Nephron (organoid): ENCODE results near the gene OSBPL9.

Source experiments
- H3K27ac Mint-ChIP-seq, 3 experiments: 2 replicates each; pipeline ENCODE4 v1.8.0; 2020; ENCODE audit warnings: mixed read lengths in 3 of 3, mild to moderate bottlenecking in 2 of 3, moderate library complexity in 1 of 3
- H3K27me3 Mint-ChIP-seq: 2 replicates; pipeline ENCODE4 v1.8.0; 2021; ENCODE audit warnings: low read depth, mild to moderate bottlenecking, moderate library complexity, mixed read lengths
- H3K36me3 Mint-ChIP-seq: 2 replicates; pipeline ENCODE4 v1.8.0; 2020; ENCODE audit warnings: low read depth, mixed read lengths
- H3K4me1 Mint-ChIP-seq: 2 replicates; pipeline ENCODE4 v1.8.0; 2020; ENCODE audit warnings: mixed read lengths
- H3K4me3 Mint-ChIP-seq, 3 experiments: 2 replicates each; pipeline ENCODE4 v1.8.0; 2020; ENCODE audit warnings: mild to moderate bottlenecking in 3 of 3, mixed read lengths in 3 of 3, moderate library complexity in 2 of 3
- H3K9me3 Mint-ChIP-seq: 2 replicates; pipeline ENCODE4 v1.8.0; 2020; ENCODE audit warnings: mixed read lengths
- TF ChIP-seq, protein P1 (sequence below), 3 experiments: fragments of 200-600 bp; sonication (generic); IDR thresholded peaks; one replicate each; pipeline ENCODE4 v1.5.0; 2021; ENCODE audit warnings: antibody characterized with exemption in 3 of 3; ENCODE audit not compliant: unreplicated experiment in 3 of 3

The OSBPL9 gene

DNA sequence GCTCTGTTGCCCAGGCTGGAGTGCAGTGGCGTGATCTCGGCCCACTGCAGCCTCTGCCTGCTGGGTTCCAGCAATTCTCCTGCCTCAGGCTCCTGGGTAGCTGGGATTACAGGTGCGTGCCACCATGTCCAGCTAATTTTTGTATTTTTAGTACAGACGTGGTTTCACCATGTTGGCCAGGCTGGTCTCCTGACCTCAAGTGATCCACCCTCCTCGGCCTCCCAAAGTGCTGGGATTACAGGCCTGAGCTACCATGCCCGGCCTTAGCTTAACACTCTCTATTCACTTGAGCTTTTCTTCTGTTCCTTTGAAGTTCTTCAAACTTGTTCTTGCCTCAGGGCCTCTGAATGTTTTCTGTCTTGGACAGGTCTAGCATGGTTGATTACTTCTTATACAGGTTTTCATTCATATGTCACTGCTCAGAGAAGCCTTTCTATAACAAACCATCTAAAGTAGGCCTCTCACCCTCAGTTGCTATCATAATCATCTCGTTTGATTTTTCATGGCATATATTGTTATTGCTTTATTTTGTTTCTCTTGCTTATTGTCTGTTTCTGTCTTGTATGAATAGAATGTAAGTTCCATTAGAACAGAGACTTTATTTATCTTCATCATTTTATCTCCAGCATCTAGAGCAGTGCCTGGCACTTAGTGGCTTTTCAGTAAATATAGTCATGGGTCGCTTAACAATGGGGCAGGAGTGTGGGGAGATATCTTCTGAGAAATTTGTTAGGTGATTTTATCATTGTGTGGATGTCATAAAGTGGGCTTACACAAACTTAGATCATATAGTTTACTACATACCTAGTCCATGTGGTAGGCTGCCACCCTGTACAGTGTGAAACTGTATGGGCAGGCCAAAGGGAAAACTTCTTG is 12.1 kb downstream of the OSBPL9 start:
- Mint-ChIP-seq H3K27me3 (no peaks in the 10 kb centered on the region), H3K36me3 (no peaks in the 10 kb centered on the region), H3K4me1 (no peaks in the 10 kb centered on the region), H3K9me3 (no peaks in the 10 kb centered on the region), H3K4me3 (no peak overlapping the region), H3K27ac (peak overlapping the region in 1 of 3 experiments; percentile 27)
- TF ChIP-seq, protein P1, sequence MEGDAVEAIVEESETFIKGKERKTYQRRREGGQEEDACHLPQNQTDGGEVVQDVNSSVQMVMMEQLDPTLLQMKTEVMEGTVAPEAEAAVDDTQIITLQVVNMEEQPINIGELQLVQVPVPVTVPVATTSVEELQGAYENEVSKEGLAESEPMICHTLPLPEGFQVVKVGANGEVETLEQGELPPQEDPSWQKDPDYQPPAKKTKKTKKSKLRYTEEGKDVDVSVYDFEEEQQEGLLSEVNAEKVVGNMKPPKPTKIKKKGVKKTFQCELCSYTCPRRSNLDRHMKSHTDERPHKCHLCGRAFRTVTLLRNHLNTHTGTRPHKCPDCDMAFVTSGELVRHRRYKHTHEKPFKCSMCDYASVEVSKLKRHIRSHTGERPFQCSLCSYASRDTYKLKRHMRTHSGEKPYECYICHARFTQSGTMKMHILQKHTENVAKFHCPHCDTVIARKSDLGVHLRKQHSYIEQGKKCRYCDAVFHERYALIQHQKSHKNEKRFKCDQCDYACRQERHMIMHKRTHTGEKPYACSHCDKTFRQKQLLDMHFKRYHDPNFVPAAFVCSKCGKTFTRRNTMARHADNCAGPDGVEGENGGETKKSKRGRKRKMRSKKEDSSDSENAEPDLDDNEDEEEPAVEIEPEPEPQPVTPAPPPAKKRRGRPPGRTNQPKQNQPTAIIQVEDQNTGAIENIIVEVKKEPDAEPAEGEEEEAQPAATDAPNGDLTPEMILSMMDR (IDR thresholded peaks at IDR 0.05; ENCODE audit: unreplicated experiment in 3 of 3), result no peak

DNA sequence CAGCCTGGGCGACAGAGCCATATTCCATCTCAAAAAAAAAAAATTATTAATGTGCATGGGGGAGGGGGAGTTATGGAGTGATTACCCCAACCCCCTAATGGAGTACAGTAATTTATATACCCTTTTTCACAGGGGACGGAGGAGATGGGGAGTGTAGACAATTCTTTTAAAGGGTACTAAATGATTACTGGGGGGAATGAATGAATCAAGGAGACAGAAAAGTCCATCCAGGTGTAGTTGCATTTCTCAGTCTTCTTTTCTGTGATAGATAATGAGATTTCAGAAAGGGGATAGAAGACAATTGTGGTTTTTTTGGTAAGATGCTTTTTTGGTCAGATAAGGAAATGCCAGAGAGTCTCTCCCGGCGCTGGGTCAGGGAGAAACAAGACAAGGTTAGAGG is 13.0 kb downstream of the OSBPL9 start:
- Mint-ChIP-seq H3K36me3 (no peaks in the 10 kb centered on the region), H3K27me3 (no peaks in the 10 kb centered on the region), H3K4me1 (no peaks in the 10 kb centered on the region), H3K4me3 (no peak overlapping the region), H3K9me3 (no peaks in the 10 kb centered on the region), H3K27ac (no peak overlapping the region)
- TF ChIP-seq, protein P1 (IDR thresholded peaks at IDR 0.05; ENCODE audit: unreplicated experiment in 3 of 3), result no peak

DNA sequence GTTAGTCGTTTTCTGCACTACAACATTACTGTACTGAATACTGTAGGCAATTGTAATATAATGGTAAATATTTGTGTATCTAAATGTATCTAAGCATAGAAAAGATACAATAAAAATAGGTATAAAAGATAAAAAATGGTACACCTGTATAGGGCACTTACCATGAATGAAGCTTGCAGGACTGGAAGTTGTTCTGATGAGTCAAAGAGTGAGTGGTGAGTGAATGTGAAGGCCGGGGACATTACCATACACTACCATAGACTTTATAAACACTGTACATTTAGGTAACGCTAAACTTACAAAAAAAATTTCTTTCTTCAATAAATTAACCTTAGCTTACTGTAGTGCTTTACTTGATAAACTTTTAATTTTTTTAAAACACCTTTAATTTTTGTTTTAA is 13.5 kb downstream of the OSBPL9 start:
- no peak overlapping the region for H3K27ac Mint-ChIP-seq
- H3K9me3 Mint-ChIP-seq, result no peaks in the 10 kb centered on the region
- TF ChIP-seq, protein P1 (IDR thresholded peaks at IDR 0.05; ENCODE audit: unreplicated experiment in 3 of 3), result no peak
- H3K4me1 Mint-ChIP-seq, result no peaks in the 10 kb centered on the region
- H3K4me3 Mint-ChIP-seq, result no peak overlapping the region
- H3K27me3 Mint-ChIP-seq, result no peaks in the 10 kb centered on the region
- H3K36me3 Mint-ChIP-seq, result no peaks in the 10 kb centered on the region

DNA sequence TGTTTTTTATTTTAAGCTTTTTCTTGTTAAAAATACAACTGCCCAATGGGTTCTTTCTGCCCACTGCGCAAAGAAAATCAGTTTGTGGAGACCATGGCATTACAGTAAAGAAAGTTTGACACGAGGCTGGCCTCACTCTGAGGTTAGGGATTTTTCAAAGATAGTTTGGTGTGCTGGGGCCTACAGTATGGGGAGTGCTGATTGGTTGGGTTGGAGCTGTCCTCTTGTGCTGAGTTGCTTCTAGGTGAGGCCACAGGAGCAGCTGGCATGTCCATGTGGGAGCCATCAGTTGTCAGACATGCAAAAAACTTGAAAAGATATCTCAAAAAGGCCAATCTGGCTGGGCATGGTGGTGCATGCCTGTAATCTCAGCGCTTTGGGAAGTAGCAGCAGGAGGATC is 14.0 kb downstream of the OSBPL9 start:
- Mint-ChIP-seq H3K36me3 (no peaks in the 10 kb centered on the region), H3K9me3 (no peaks in the 10 kb centered on the region), H3K4me1 (peaks cover 4% of the 10 kb centered on the region), H3K4me3 (no peak overlapping the region), H3K27me3 (no peaks in the 10 kb centered on the region), H3K27ac (no peak overlapping the region)
- TF ChIP-seq, protein P1 (IDR thresholded peaks at IDR 0.05; ENCODE audit: unreplicated experiment in 3 of 3), result no peak

DNA sequence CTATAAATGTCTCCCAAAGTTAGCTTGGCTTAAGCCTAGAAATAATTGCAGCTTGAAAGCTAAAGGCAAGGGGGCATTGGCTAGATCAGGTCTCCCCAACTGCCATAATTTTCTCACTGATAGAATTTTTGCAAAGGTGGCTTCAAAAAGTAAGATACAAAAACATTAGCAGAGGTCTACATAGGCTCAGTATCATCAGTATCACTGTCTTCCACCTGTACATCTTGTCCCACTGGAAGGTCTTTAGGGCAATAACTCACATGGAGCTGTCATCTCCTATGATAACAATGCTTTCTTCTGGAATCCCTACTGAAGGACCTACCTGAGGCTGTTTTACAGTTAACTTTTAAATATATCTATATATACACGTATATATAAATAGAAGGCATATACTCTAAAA is 14.9 kb downstream of the OSBPL9 start:
- Mint-ChIP-seq H3K4me3 (no peak overlapping the region), H3K27me3 (no peaks in the 10 kb centered on the region), H3K9me3 (no peaks in the 10 kb centered on the region), H3K4me1 (peaks cover 4% of the 10 kb centered on the region), H3K36me3 (no peaks in the 10 kb centered on the region), H3K27ac (no peak overlapping the region)
- TF ChIP-seq, protein P1 (IDR thresholded peaks at IDR 0.05; ENCODE audit: unreplicated experiment in 3 of 3), result no peak

DNA sequence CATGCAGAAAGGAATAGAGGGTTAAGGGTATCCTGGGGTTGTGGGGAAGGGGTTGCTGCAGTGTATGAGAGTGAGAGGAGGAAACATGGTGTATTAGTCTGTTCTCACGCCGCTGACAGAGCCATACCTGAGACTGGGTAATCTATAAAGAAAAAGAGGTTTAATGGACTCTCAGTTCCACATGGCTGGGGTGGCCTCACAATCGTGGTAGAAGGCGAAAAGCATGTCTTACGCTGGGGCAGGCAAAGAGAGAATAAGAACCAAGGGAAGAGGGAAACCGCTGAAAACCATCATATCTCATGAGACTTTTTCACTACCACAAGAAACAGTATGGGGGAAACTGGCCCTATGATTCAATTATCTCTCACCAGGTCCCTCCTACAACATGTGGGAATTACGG is 17.7 kb downstream of the OSBPL9 start:
- peaks cover 4% of the 10 kb centered on the region for H3K4me1 Mint-ChIP-seq
- no peak overlapping the region for H3K27ac Mint-ChIP-seq
- H3K36me3 Mint-ChIP-seq, result no peaks in the 10 kb centered on the region
- TF ChIP-seq, protein P1 (IDR thresholded peaks at IDR 0.05; ENCODE audit: unreplicated experiment in 3 of 3), result no peak
- no peak overlapping the region for H3K4me3 Mint-ChIP-seq
- H3K9me3 Mint-ChIP-seq, result no peaks in the 10 kb centered on the region
- no peaks in the 10 kb centered on the region for H3K27me3 Mint-ChIP-seq
